GM21576 (cell line): Measurements from ENCODE around the gene TMEM255A.

ENCODE experiments used
- ATAC-seq: cut with Tn5 transposase; IDR thresholded peaks from one replicate; pipeline ENCODE4 v1.9.1; 2021; ENCODE audit warnings: mild to moderate bottlenecking, moderate library complexity; ENCODE audit not compliant: unreplicated experiment

TMEM255A gene

GRCh38 chrX:120271218-120271617 is 40.0 kb downstream of the TMEM255A start:
- ATAC-seq: no peak

- ATAC-seq: no peak
Observed at GRCh38 chrX:120270567-120270966, 40.7 kb downstream of the TMEM255A start.

- no peak for ATAC-seq
Observed at GRCh38 chrX:120269373-120270035, 41.8 kb downstream of the TMEM255A start.

GRCh38 chrX:120264341-120264740 is 46.9 kb downstream of the TMEM255A start:
- ATAC-seq: no peak

GRCh38 chrX:120262859-120263708 is 48.2 kb downstream of the TMEM255A start:
- no peak for ATAC-seq

GRCh38 chrX:120260369-120260768 is 50.9 kb downstream of the TMEM255A start:
- no peak for ATAC-seq

GRCh38 chrX:120253784-120254183 is 57.5 kb downstream of the TMEM255A start:
- ATAC-seq: no peak

- no peak for ATAC-seq
Observed at GRCh38 chrX:120251471-120252011, 59.7 kb downstream of the TMEM255A start.

- ATAC-seq: peak; percentile 94
Observed at GRCh38 chrX:120250522-120251271, 60.6 kb downstream of the TMEM255A start, which contains the start of gene ZBTB33. Gene ZBTB33 (plus strand): TSS chrX:120250812. CDS start chrX:120253416, 2,604 bp downstream.

GRCh38 chrX:120244735-120245498 is 66.3 kb downstream of the TMEM255A start:
- peak; percentile 79 for ATAC-seq

GRCh38 chrX:120244395-120244734 is 66.9 kb downstream of the TMEM255A start:
- ATAC-seq: no peak

- no peak for ATAC-seq
Observed at GRCh38 chrX:120242813-120243212, 68.4 kb downstream of the TMEM255A start.

- no peak for ATAC-seq
Observed at GRCh38 chrX:120238933-120239332, 72.3 kb downstream of the TMEM255A start.

GRCh38 chrX:120236687-120237479 is 74.4 kb downstream of the TMEM255A start:
- no peak for ATAC-seq

- ATAC-seq: no peak
Observed at GRCh38 chrX:120235284-120235683, 76.0 kb downstream of the TMEM255A start.

- ATAC-seq: no peak
Observed at GRCh38 chrX:120228187-120228908, 82.9 kb downstream of the TMEM255A start.

GRCh38 chrX:120224388-120224787 is 86.9 kb downstream of the TMEM255A start:
- no peak for ATAC-seq

GRCh38 chrX:120223374-120223773 is 87.9 kb downstream of the TMEM255A start:
- ATAC-seq: no peak
